GM21526 (cell line): ENCODE measurements around the gene NUDT17.
A peak's percentile ranks its signal among the peaks of the same experiment; 100 is the strongest.
"Not testable (repeated sequence)": the region's sequence is repeated elsewhere in the genome, so short reads cannot be mapped to it uniquely, and the experiment has no call there.

Experiments
- ATAC-seq: cut with Tn5 transposase; IDR thresholded peaks from one replicate; pipeline ENCODE4 v1.9.1; 2021; ENCODE audit warnings: moderate library complexity; ENCODE audit not compliant: unreplicated experiment, low FRiP score

Gene NUDT17, protein sequence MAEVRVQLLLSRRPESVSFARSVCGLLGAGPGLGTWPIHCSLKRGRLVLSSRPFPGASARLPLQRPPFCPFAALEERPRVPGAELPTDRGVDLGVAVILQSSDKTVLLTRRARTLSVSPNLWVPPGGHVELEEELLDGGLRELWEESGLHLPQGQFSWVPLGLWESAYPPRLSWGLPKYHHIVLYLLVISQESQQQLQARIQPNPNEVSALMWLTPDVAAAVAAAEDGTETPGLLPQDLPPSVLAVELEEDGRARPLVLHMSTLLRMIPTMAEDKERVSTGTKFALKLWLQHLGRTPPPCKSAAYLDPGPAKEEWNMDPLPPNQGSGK

DNA sequence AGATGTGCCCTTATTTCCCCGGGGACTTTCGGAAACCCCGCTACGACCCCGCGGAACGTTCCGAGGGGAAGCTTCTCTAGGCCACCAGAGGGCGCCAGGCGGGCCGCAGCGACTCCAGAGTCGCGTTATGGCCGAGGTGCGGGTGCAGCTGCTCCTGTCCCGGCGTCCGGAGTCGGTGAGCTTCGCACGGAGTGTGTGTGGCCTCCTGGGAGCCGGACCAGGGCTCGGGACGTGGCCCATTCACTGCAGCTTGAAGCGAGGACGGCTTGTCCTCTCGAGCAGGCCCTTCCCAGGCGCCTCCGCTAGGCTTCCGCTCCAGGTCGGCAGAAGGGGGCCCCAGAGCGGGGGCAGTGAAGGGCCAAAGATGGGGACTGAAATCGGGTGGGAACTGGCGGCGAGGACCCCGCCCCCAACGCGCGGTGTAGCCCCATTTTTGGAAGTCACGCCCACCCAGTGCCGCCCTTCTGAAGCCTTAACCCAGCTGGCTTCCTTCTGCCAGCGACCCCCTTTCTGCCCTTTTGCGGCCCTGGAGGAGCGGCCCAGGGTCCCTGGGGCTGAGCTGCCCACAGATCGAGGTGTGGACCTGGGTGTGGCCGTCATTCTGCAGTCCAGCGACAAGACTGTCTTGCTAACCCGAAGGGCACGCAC, at the start of gene NUDT17:
NUDT17 (plus strand) TSS at position 117 of the 648 bp plus-strand sequence; CDS start at position 128, 11 bp downstream.
- ATAC-seq = peak; percentile 40

DNA sequence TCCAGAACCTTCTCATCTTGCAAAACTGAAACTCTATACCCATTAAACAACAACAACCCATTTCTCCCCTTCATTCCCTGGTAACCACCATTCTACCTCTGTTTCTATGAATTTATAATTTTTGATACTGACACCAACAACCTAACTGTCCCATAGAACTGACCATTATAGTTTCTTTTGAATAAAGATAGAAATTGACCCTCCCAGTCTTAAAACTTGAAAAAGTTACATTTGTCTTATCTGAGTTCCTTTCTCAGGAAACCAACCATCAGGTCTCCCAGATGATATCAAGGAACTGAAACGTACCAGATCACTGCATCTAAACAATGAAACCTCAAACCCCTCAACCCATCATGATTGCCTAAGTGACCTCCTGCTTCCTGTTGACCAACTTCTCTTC, 48.7 kb upstream of the NUDT17 start:
- ATAC-seq = no peak

DNA sequence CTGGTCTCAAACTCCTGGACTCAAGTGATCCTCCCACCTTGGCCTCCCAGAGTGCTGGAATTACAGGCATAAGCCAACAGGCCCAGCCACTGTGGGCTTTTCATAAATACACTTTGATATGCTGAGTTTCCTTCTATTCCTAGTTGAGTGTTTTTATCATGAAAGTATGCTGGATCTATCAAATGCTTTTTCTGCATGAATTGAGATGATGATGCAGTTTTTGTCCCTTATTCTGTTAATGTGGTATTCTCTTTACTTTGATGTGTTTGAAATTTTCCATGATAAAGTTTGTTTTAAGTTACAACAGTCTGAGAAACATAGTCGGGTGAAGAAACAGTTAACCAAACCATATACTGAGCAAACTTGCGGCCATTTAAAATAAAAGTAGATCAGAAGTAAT, 45.6 kb upstream of the NUDT17 start:
- no peak for ATAC-seq

DNA sequence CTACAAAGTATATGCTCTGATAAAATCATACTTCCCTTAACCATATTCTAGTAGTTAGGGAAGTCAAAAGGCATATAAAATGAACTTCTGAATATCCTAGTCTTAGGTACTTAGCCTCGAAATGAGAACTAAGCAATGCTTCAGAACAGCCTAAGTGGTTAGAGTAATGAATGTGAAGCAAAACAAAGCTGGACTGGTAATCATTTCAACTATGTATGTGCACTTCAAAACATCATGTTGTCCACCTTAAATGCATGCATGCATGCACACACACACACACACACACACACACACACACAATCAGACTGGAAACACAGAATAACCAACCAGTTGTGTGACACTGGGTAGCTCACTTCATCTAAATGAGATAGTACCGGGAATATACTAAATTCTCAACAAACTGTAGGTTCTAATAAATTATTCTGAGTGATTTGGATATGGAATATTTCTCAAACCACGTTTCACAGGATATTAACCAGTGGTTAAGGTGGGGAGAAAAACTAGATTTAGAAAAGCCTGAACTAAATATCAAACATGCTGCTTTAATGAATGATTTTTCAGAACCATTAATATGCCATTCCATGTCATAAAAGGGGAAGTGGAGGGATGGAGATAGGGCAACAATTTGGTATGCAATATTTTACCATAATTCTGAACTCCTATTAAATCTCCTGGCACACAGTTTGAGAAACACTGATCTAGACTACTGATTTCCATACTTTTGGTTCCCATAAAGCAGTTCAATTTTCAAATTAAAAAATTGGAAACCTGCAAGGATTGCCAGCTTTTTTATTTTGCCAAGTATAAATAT, 41.0 kb upstream of the NUDT17 start:
- ATAC-seq = no peak

DNA sequence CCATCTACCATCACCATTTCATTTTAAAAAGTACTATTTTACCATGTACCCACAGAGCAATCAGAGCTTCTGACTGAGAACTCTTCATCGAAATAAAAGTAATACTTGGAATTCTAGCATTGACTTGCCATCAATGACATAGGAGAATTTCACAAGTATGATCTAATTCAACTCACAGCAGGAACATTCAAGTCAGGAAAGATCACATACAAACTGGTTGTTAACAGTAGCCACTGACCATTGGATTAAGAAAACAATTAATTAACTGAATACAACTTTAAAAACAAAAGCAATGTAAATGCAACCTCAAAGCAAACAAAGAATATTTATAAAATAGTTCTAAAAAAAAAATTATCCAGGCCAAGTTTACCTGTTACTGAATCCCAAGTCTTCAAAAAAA, 40.4 kb upstream of the NUDT17 start:
- ATAC-seq = no peak

DNA sequence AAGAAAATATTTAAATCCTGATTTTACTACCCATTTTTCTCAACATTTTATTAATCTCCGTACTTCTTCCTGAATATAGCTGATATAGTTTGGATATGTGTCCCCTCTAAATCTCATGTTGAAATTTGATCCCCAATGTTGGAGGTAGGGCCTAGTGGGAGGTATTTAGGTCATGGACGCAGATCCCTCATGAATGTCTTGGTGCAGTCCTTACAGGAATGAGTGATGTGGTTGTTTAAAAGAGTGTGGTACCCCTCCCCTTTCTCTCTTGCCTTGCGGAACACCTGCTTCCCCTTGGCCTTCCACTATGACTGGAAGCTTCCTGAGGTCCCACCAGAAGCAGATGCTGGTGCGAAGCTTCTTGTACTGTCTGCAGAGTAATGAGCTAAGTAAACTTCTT, 39.0 kb upstream of the NUDT17 start:
- ATAC-seq = no peak

DNA sequence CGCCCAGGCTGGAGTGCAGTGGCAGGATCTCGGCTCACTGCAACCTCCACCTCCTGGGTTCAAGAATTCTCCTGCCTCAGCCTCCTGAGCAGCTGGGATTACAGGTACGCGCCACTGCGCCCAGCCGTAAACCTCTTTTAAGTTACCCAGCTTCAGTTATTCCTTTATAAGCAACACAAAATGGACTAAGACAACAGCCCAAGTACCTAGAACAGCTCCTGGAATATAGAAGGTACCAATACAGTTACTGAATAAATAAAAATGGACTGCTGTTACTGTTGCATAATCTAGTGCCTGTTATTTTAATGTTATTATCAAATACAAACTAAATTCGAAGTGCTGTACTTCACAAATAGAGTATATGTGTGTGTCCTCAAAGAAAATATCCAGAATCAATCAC, 38.6 kb upstream of the NUDT17 start:
- no peak for ATAC-seq

DNA sequence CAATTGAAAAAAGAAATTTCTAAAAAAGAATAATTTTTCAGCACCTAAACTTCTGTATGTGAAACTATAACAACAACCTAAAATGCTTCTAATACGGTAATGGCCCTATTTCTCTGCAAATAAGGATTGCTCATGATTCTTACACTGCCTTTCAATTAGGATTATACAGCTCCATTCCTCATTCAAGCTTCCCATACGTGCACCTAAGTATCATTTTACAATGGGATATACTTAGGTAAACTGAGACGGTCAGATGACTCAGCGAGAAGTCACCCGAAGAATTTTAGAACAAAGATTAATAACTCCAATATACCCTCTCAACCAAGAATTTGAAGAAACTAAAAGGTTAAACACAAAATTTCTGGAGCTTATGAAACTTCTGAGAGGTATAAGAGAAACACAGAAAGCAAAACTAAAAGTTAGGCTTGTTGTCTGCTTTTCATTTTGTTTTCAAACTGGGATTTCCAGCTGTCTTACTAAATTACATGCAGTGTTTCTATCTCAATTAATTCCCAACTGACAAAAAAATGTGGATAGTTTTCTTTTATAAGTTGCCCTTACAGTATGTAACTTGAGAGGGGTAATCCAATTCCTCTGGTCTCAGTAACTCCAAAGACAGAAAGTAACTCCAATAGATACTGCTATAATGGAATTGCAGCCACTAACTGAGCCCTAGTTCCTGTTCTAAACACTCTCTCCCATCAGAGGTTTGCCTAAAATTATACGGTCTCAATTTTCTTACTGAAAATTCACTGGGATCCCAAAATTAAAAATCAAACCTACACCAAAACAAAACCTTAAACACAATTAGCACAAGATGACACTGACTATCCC, 32.2 kb upstream of the NUDT17 start:
- not testable (repeated sequence) for ATAC-seq

DNA sequence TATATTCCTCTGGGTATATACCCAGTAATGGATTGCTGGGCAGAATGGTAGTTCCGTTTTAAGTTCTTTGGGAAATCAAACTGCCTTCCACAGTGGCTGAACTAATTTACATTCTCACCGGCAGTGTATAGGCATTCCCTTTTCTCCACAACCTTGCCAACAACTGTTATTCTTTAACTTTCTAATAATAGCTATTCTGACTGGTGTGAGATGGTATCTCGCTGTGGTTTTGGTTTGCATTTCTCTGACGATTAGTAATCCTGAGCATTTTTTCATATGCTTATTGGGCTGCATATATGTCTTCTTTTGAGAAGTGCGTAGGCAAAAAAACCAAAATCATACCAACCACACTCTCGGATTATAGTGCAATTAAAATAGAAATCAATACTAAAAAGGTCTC, 27.3 kb upstream of the NUDT17 start:
- ATAC-seq = not testable (repeated sequence)

DNA sequence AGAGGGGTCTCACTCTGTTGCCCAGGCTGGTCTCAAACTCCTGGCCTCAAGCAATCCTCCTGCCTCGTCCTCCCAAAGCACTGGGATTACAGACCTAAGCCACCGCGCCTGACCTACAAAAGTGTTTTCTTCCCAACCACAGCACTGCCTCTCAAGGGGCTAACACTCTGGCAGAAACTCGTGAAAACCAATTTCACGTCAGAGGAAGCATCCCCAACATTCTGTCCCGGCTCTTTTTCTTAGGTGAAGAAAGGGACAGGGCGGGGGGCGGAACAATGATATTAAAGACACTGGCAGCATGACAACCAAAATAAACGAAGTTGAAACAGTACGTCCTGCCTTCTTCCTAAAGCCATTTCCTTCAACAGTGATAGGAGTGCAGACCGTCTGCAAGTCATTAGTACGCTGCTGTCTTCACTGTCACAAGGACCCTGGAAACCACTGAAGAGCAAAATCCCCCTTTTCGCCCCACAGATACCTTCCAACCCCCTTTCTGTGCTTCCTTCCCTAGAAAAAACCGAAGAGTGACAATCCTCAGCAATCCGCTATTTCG, 22.6 kb upstream of the NUDT17 start:
- not testable (repeated sequence) for ATAC-seq

DNA sequence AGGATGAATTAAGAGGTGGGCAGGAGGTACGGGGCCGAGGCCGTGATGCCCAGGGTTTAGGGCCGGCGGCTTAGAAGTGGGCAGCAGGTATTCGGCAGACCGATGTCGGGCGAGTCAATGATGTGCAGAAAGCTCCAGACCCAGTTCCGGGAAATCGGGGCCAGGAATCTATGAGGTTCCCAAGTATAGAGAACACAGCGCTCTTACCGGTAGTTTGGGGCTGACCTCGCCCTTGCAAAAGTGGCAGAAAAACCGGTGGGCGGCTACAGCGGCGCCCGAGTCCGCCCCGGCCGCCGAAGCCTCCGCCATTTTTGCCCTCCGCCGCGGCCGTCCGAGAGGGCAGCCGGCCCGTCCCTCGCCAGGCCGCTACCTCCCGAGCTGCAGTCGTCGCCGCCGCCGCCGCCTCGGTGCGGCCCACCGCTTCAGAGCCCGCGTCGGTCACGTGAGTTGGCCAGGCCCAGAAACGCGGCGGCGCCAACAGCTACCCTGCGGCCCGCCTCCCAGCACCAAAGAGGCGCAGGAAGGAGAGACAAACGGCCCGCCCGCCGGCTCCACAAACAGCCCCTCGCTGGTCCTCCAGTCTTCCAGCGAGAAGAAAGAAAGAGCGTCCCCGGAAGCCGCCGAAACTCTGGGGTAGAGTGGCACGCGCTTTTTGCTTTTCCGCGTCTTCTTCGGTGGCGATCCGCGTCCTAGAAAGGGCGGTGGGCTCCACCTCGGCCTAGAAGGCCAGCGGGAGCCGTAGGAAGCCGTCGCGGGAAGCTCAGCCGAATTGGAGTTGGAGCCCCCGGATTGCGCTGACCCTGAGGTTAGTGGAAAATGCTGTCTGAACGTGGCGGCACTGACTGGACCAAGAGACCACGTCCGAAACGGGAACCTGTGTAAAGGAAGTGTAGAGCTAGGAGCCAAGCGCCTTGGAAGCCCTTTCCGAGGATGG, 21.6 kb upstream of the NUDT17 start, which contains the start of the genes POLR3C and RNF115:
POLR3C (plus strand) TSS at position 636 of the 934 bp plus-strand sequence. CDS start 1,577 bp downstream, outside the sequence.
RNF115 (minus strand) TSS at position 531 of the 934 bp plus-strand sequence; CDS start at position 309, 222 bp downstream.
- ATAC-seq = peak; percentile 78

DNA sequence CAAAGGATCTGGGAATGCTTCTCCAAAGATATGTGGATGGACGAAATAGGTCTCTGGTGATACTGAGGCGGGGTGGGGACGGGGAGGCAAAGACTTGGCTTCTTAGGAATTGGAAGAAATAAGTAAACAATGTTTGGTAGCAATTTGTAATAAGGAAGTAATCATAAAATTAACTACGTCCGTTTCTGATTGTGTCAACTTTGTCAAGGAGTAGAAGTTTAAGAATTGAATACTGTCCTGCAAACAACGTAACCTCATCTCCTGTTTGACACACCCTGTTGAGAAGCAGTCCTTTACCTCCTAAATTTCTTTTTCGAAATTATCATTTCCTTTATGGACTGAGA, 21.0 kb upstream of the NUDT17 start:
- no peak for ATAC-seq

DNA sequence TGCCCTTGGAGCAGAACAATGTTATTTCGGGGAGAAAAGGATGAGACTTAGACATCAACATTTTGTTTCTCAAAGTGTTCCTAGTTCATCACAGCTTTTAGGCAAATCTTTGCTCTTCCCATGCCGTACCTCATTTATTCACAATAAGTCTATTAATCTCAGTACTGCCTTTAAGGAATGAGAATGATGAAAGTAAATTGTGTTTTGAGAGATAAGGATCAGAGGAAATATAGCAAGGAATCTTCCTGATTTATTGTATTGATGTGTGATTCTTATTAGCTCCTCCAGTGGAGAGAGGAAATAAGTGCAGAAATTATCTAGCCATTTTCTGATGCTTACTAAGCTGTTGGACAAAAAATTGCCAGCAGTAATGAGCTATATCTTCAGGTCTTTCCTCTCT, 19.4 kb upstream of the NUDT17 start:
- ATAC-seq = no peak

DNA sequence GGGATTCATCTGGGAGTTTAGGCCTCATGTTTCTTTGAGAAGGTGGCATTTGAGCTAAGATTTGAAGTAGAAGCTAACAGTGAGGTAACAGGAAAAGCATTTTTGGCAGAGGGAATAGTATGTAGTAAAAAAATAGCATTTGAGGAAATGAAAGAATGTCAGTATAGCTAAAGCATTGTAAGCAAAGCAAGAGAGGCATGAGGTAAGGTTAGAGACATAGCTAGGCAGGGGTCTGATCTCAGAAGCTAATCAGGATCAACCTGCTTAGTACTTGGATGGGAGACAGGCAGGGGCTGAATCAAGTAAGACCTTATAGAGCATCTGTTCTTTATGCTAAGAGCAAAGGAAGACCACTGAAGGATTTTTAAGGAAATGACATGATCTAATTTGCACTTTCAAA, 17.5 kb upstream of the NUDT17 start:
- no peak for ATAC-seq

DNA sequence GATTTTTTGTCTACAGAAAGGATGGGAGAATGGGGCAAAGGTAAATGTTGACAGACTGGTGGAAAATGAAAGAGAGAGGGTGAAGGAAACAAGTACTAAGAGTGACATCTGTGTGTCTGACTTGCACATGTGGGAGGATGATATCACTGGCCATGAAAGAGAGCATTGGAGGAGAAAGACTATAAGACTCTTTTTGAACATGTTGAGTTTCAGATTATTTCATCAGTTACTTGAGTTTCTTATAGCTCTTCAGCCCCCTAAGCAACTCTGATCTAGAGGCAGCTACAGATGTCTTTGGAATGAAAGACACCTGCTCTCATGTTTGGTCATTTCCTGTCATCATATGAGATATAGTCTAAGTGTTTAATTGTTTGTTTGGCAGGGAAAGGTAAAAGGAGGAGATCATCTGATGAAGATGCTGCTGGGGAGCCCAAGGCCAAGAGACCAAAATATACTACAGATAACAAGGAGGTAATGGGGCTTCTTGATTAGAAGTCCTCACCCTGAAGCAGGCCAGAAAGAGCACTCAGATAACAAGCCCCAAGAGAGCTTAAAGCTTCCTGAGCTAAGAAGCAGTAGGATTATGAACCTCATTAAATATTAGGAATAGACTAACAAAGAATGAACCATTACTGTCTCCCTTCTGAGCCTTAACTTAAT, 16.9 kb upstream of the NUDT17 start:
- no peak for ATAC-seq

DNA sequence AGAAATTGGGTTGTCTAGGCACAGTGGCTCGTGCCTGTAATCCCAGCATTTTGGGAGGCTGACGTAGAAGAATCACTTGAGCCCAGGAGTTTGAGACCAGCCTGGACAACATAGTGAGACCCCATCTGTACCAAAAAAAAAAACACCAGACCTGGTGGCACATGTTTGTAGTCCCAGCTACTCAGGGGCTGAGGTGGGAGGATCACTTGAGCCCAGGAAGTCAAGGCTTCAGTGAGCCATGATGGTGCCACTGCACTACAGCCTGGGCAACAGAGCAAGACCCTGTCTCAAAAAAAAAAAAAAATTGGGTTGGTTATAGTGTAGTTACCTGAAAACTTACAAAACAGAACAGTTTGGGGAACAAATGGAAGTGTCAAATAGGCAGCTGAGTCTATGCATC, 14.6 kb upstream of the NUDT17 start:
- not testable (repeated sequence) for ATAC-seq

DNA sequence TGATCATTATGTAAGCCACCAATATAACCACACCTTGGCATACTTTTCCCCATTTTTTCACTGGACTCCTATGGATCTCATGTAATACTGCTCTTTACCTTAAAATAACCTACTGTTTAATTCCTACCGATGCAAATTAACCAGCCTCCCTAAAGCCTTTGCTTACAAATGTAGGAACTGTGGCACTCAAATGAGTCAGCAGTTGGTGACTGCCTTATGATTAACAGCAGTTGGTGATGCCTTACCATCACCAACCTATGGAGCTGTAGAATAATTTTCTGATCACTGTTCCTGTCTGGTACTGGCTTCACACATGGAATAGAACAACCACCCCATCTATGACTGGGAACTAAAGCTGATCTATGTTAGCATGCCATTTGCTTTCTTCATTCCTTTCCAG, 7.8 kb upstream of the NUDT17 start:
- ATAC-seq = no peak

DNA sequence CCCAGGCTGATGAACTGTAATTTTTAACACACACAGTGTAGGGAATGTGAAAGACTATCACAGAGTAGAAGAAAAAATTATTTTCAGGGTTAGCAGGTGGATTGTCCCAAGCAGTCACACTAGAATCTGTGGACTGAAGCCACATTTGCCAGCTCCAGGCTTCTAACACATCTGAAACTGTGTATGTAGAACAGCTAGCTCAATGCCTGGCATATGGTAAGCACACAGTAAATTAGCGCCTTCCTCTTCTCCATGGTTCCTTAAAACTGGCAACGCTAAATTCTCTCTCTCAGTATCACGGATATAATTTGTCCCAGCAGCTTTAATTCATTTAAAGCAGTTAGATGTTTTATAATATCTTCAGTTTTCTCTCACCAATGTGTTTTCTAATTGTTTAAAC, 2.4 kb upstream of the NUDT17 start:
- ATAC-seq = no peak

DNA sequence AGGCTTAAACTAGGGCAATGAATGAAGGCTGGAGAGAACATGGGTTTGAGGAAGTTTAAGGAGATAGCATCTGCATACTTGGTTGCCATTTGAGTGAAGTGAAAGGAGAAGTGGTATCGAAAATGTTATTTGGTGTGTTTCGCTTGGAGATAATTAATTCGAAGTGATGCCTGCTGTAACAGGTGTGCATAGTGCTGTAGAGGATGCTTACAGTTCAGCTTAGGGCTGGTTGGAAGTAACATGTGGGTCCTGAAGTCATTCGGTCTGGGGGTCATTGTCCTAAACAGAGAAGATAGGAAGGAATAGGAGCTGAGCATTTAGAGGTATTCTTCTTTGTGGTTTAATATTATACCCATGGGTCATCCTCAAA, 301 bp upstream of the NUDT17 start:
- ATAC-seq = peak; percentile 52
